Stimulated activated CD4-positive, alpha-beta T cell treated with anti-CD3 and anti-CD28 coated beads, Interleukin-12 subunit alpha, Interleukin-12 subunit beta, amount 100 ng/mL, for 24 hours (primary cell): Measurements from ENCODE around the gene ALKAL2.

Source experiments
- DNase-seq, 2 experiments: peaks; one replicate each; pipeline ENCODE4 v3.0.0-alpha.2; 2020; ENCODE audit warnings: low read depth in 2 of 2

ALKAL2 gene

GRCh38 chr2:270861-271260, 17.0 kb downstream of the ALKAL2 start:
- DNase-seq: no peak

GRCh38 chr2:269356-270030, 18.4 kb downstream of the ALKAL2 start:
- DNase-seq: no peak

GRCh38 chr2:268323-268722, 19.6 kb downstream of the ALKAL2 start:
- DNase-seq: no peak

- peak; percentile 84 to 91 for DNase-seq
Observed at GRCh38 chr2:264493-265468, 23.1 kb downstream of the ALKAL2 start, which contains the start of gene ACP1. TSS of gene ACP1 (plus strand) at chr2:264947. CDS start at chr2:264965, 18 bp downstream.

DNA sequence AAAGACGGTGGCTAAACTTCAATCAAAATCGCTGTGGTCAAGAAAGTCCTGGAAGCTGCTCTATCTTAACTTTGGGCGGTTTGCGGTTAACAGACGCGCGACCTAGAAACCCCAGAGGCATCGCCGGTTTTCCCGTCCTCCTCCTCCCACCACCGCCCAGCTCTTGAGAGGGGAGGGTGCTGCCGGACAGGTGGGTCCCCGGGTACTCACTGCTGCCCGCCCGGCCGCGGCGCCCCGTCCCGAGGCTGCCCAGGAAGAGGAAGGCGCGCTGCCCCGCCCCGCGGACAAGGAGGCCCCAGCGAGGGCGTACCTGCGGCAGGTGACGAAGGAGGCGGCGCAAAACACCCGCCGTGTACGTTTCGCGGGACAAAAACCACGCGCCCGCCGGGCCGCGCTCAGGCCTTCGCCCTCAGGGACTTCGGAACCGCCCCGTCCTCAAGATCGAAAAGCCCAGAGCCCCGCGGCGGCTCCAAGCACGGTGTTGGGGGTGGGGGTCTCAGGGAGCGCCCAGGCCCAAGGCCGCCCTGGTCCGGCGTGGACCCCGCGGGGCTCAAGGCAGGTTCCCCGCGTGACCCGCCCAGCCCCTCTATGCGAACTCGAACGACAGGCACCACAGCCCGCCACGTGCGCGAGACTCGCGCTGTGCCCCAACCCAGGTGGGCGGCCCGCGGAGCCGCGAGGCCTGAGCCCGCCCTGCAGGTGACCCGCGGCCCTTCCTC, 24.0 kb downstream of the ALKAL2 start, which contains the start of gene SH3YL1:
SH3YL1 (minus strand) TSS at position 259 of the 719 bp plus-strand sequence; CDS start at position 211, 48 bp downstream.
- no peak for DNase-seq

DNA sequence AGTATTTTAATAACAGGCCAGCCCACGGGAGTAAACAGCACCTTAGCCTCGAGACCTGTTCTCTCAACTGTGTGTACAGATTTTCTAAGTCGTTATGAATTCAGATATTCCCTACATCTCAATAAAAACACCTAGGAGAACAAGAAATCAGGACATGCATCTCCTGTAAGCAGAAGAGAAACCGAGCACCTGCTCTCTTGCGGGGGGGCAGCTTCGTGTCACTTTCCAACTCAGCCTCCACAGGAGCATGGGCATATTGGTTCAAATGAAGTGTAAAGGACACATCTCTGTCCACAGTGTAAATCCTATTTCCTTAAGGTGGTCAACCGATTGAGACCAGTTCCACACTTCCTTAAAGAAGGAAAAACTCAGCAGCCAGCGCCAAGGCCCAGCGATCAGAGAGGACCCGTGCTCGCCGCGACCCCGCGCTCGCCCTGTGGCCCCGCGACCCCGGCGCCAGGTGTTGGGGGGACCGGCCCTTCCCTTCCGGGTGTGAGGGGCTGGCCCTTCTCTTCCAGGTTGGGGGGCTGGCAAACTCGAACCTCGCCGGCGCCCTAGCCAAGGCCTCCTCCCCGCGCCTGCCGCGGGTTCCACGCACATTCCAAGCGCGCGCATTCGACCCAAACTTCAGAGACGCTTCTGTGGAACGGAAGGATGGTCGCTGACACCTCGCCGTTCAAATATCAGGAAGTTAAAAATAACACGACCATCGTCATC, 24.7 kb downstream of the ALKAL2 start:
- DNase-seq: no peak

DNA sequence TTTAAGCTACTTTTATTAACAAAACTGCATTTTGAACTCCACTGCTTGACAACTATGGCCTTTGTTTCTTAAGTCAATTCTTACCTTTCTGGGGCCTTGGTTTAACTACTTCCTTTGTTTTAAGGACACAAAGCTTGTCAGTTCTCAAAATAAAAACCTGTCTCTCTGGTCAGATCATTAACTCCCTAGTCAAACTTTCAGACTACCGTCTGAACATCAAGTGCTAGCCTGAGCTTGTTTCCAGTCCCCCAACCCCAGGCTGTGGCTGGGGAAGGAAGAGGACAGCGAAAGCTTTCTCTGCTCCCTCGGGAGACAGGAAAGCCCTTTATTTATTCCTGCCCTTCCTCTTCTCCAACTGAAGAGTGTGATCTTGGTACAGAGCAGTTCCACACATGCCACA, 25.8 kb downstream of the ALKAL2 start:
- DNase-seq: no peak

- DNase-seq: no peak
Observed at GRCh38 chr2:260507-261161, 27.3 kb downstream of the ALKAL2 start.

- DNase-seq: no peak
Observed at GRCh38 chr2:259789-260331, 28.0 kb downstream of the ALKAL2 start.

DNA sequence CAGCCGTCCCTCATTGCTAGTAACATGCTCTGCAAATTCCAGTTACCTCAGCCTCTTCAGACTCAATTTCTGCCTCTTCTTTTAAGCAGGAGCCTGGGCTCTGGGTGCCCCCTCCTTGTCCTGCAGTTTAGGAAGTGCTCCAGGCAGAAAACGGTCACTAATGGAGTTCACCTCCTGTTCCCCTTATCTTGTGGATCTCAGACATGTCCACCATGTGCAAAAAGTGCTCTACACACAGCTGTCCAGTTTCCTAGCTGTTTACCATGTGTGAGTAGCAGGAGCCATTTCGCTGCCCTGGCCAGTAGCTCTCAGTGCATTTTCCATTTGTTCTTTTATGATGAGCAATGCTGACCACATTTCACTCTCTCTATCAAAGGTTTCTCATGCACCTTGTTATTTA, 29.0 kb downstream of the ALKAL2 start:
- no peak for DNase-seq

DNA sequence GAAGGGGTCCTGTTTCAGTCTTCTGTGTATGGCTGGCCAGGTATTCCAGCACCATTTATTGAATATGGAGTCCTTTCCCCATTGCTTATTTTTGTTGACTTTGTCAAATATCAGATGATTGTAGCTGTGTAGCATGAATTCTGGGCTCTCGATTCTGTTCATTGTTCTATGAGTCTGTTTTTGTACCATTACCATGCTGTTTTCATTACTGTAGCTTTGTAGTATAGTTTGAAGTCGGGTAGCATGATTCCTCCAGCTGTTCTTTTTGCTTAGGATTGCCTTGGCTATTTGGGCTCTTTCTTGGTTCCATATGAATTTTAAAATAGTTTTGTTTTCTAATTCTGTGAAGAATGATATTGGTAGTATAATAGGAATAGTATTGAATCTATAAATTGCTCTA, 30.0 kb downstream of the ALKAL2 start:
- DNase-seq: no peak

DNA sequence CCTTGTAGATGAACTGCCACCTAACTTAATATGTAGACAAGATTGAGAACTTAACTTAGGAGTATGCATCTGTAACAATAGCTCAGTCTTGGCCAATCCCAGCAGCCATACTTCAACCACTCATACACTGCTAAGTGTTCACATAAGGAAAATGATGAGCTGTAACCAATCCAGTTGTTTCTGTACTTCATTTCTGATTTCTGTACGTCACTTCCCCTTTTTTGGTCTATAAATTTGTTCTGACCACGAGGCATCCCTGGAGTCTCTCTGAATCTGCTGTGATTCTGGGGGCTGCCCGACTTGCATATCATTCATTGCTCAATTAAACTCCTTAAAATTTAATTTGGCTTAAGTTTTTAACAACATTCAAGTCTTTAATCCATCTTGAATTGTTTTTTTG, 30.5 kb downstream of the ALKAL2 start:
- DNase-seq: no peak

DNA sequence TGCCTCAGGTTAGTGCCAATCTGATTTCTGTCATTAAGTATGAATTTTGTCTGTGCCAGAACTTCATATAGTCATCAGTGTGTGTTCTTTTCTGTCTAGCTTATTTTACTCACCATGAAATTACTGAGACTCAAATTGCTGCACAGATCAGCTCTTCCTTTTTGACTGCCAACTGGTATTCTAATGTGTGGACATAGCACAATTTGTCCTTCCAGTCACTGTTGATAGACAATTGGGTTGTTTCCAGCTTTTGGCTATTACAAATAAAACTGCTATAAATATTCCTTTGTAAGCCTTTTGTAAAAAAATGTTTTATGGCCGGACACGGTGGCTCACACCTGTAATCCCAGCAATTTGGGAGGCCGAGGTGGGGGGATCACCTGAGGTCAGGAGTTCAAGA, 31.8 kb downstream of the ALKAL2 start:
- DNase-seq: no peak

DNA sequence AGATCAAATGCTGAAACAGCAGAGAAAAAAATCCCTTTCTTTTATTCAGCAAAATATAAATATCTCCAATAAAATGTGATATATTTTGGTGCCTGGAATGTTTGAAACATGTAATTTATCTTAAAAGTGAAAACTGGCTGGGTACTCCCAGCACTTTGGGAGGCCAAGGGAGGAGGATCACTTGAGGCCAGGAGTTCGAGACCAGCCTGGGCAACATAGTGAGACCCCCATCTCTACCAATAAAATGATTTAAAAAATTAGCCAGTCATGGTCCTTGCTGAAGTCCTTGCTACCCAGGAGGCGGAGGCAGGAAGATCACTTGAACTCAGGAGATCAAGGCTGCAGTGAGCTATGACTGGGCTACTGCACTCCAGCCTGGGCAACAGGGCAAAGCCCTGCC, 32.7 kb downstream of the ALKAL2 start:
- DNase-seq: no peak

GRCh38 chr2:254241-254640, 33.6 kb downstream of the ALKAL2 start:
- DNase-seq: no peak

- DNase-seq: no peak
Observed at GRCh38 chr2:253202-253638, 34.7 kb downstream of the ALKAL2 start.

GRCh38 chr2:252001-252602, 35.8 kb downstream of the ALKAL2 start:
- DNase-seq: no peak

DNA sequence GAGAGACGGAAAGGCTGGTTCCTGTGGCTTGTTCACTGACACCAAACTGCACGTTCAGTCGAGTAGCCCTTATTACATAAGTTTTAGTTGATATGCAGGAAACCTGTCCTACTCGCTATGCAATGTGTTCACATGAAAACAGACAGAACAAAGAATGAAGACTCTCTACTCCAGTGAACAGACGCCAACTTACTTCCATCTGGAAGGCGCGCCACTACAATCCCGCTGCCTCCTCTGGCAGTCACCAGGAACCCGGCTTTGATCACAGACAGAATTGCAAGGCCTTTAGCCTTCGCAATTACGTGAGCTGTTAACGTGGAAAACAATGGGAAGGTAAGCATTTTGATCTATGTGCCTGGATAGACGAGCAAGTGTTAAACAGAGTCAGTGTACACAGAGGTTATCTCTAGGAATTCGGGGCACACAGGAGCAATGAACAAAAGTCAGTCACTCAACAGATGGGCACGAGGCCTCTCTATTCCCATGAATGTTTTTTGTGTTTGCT, 38.3 kb downstream of the ALKAL2 start:
- no peak for DNase-seq

DNA sequence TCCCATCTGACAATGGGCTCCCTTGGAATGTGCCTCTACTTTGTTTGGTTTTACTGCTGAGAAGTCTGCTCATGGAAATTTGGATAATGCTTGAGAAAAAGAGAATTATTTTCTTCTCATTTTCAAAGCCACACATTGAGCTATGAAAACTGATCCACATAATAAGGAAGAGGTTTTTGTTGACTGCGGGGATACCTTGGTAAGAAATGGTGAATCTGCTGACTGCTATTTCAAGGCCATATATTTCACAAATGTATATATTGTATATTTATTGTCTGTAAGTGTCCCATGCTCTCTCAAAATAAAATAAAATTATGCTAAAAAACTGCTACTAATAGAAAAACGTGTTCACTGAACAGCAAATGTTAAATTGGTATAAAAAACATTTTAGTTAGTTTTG, 39.2 kb downstream of the ALKAL2 start:
- no peak for DNase-seq
